Cardiac fibroblast (primary cell): ENCODE measurements around the gene PKN3.
"Not testable (repeated sequence)": the region's sequence is repeated elsewhere in the genome, so short reads cannot be mapped to it uniquely, and the experiment has no call there.

Source experiments
- DNase-seq, 2 donors: peaks; one replicate each; pipeline versions ENCODE4 v3.0.0 to v3.0.0-alpha.2; 2010; ENCODE audit warnings: low read depth in 2 of 2
- H3K4me3 ChIP-seq, 2 donors: replicated peaks in 1 of 2; 1 replicate in 1 of 2; 2 replicates in 1 of 2; pipeline ENCODE4 v1.5.1; 2011; ENCODE audit warnings: low read depth in 2 of 2, low read length in 2 of 2, mild to moderate bottlenecking in 2 of 2, moderate library complexity in 1 of 2
- CTCF ChIP-seq: IDR thresholded peaks from one replicate; pipeline ENCODE4 v1.5.1; 2011; ENCODE audit warnings: low read depth, mild to moderate bottlenecking, low read length, inconsistent platforms

PKN3 gene

GRCh38 chr9:128694344-128694743, 8.0 kb upstream of the PKN3 start:
- H3K4me3 ChIP-seq, result no peak overlapping the region
- TF ChIP-seq CTCF, result no peak

GRCh38 chr9:128696923-128697707, 5.2 kb upstream of the PKN3 start:
- H3K4me3 ChIP-seq, result no peak overlapping the region
- TF ChIP-seq CTCF, result no peak
- DNase-seq, result no peak

More at GRCh38 chr9:128694344-128694743, 8.0 kb upstream of the PKN3 start:
- DNase-seq, result no peak

- H3K4me3 ChIP-seq, result not testable (repeated sequence)
Observed at GRCh38 chr9:128699096-128699795, 3.1 kb upstream of the PKN3 start.

GRCh38 chr9:128701227-128701854, 962 bp upstream of the PKN3 start:
- no peak overlapping the region for H3K4me3 ChIP-seq
- TF ChIP-seq CTCF, result no peak
- no peak for DNase-seq

More at GRCh38 chr9:128699096-128699795, 3.1 kb upstream of the PKN3 start:
- DNase-seq, result not testable (repeated sequence)

- peak overlapping the region; percentile 56 to 62 for H3K4me3 ChIP-seq
- no peak for TF ChIP-seq CTCF
- DNase-seq, result peak in 1 of 2 donors; percentile 14
Observed at GRCh38 chr9:128702949-128703615, 779 bp downstream of the PKN3 start.

GRCh38 chr9:128703616-128704355, 1.5 kb downstream of the PKN3 start:
- DNase-seq, result no peak
- H3K4me3 ChIP-seq, result peak overlapping the region in 1 of 2 donors; percentile 56
- TF ChIP-seq CTCF, result no peak
